ENCODE results near the gene ZNF3.

- no peak for TF ChIP-seq POLR2AphosphoS5 (IDR thresholded peaks at IDR 0.05; ENCODE audit: low read depth)
- TF ChIP-seq CTCF (IDR thresholded peaks at IDR 0.05; ENCODE audit: insufficient read depth, low read length), result no peak
- TF ChIP-seq GABPA (IDR thresholded peaks at IDR 0.05; ENCODE audit: low read depth), result no peak
- TF ChIP-seq SPI1 (IDR thresholded peaks at IDR 0.05; ENCODE audit: borderline replicate concordance, low read depth), result no peak
- no peak for TF ChIP-seq REST (IDR thresholded peaks at IDR 0.05; ENCODE audit: insufficient replicate concordance, low read depth)
Observed at GRCh38 chr7:100122568-100122967, 41.0 kb upstream of the ZNF3 start.
